Nephron progenitor cell (in vitro differentiated cells): Measurements from ENCODE around the gene AMIGO3.

Experiments
- DNase-seq: peaks from one replicate; pipeline ENCODE4 v3.0.0; 2021
- H3K27ac Mint-ChIP-seq: 2 replicates; pipeline ENCODE4 v1.8.0; 2021; ENCODE audit warnings: mild to moderate bottlenecking, moderate library complexity, mixed read lengths
- H3K27me3 Mint-ChIP-seq: 2 replicates; pipeline ENCODE4 v1.8.0; 2021; ENCODE audit warnings: mild to moderate bottlenecking, low read depth, mixed read lengths; ENCODE audit not compliant: poor library complexity
- H3K36me3 Mint-ChIP-seq: 2 replicates; pipeline ENCODE4 v1.8.0; 2021; ENCODE audit warnings: low read depth, mixed read lengths
- H3K4me1 Mint-ChIP-seq: 2 replicates; pipeline ENCODE4 v1.8.0; 2021; ENCODE audit warnings: mixed read lengths
- H3K4me3 Mint-ChIP-seq: 2 replicates; pipeline ENCODE4 v1.8.0; 2021; ENCODE audit warnings: mild to moderate bottlenecking, moderate library complexity, mixed read lengths
- H3K9me3 Mint-ChIP-seq: 2 replicates; pipeline ENCODE4 v1.8.0; 2021; ENCODE audit warnings: mild to moderate bottlenecking, moderate library complexity, mixed read lengths
- CTCF ChIP-seq: fragments of 200-600 bp; sonication (generic); IDR thresholded peaks from 2 replicates; pipeline ENCODE4 v1.5.0; 2021; ENCODE audit warnings: antibody characterized with exemption

The AMIGO3 gene

GRCh38 chr3:49673715-49674496 lies 45.6 kb downstream of the AMIGO3 start, which contains the start of gene APEH:
Gene APEH (plus strand): TSS chr3:49674351. CDS start chr3:49674402, 51 bp downstream.
- peak within 1 kb of the TSS; percentile 96 for H3K27ac Mint-ChIP-seq
- H3K4me1 Mint-ChIP-seq: peaks cover 40% of the 10 kb centered on the region
- DNase-seq: peak; percentile 98
- H3K4me3 Mint-ChIP-seq: peak within 1 kb of the TSS; percentile 90
- peaks cover 13% of the 10 kb centered on the region for H3K36me3 Mint-ChIP-seq
- H3K27me3 Mint-ChIP-seq: no peaks in the 10 kb centered on the region
- H3K9me3 Mint-ChIP-seq: no peaks in the 10 kb centered on the region
- no peak for TF ChIP-seq CTCF

- DNase-seq: no peak
- TF ChIP-seq CTCF: no peak
Measured at GRCh38 chr3:49673121-49673714, 46.3 kb downstream of the AMIGO3 start.

GRCh38 chr3:49671291-49672288 lies 47.9 kb downstream of the AMIGO3 start:
- Mint-ChIP-seq H3K9me3 (no peaks in the 10 kb centered on the region), H3K4me1 (peaks cover 62% of the 10 kb centered on the region), H3K27ac (no peak overlapping the region), H3K27me3 (peaks cover 4% of the 10 kb centered on the region), H3K4me3 (peak overlapping the region; percentile 71), H3K36me3 (peaks cover 8% of the 10 kb centered on the region)
- peak; percentile 83 for TF ChIP-seq CTCF
- DNase-seq: peak; percentile 80

More at GRCh38 chr3:49673121-49673714, 46.3 kb downstream of the AMIGO3 start:
- H3K27me3 Mint-ChIP-seq: peaks cover 3% of the 10 kb centered on the region
- peak overlapping the region; percentile 96 for H3K27ac Mint-ChIP-seq
- peak overlapping the region; percentile 90 for H3K4me3 Mint-ChIP-seq
- H3K36me3 Mint-ChIP-seq: peaks cover 11% of the 10 kb centered on the region
- H3K4me1 Mint-ChIP-seq: peaks cover 47% of the 10 kb centered on the region
- no peaks in the 10 kb centered on the region for H3K9me3 Mint-ChIP-seq

GRCh38 chr3:49670940-49671290 lies 48.6 kb downstream of the AMIGO3 start:
- H3K4me1 Mint-ChIP-seq: peaks cover 67% of the 10 kb centered on the region
- no peak overlapping the region for H3K4me3 Mint-ChIP-seq
- no peaks in the 10 kb centered on the region for H3K9me3 Mint-ChIP-seq
- no peak for TF ChIP-seq CTCF
- H3K27ac Mint-ChIP-seq: no peak overlapping the region
- no peak for DNase-seq
- peaks cover 3% of the 10 kb centered on the region for H3K36me3 Mint-ChIP-seq
- H3K27me3 Mint-ChIP-seq: peaks cover 4% of the 10 kb centered on the region

- H3K9me3 Mint-ChIP-seq: no peaks in the 10 kb centered on the region
- DNase-seq: no peak
- TF ChIP-seq CTCF: no peak
- no peak overlapping the region for H3K4me3 Mint-ChIP-seq
- H3K36me3 Mint-ChIP-seq: no peaks in the 10 kb centered on the region
- peaks cover 4% of the 10 kb centered on the region for H3K27me3 Mint-ChIP-seq
- no peak overlapping the region for H3K27ac Mint-ChIP-seq
- peaks cover 66% of the 10 kb centered on the region for H3K4me1 Mint-ChIP-seq
Measured at GRCh38 chr3:49669352-49669751, 50.1 kb downstream of the AMIGO3 start.
